HEK293T (cell line): ENCODE results near the gene KLHL4.
"Not testable (repeated sequence)": the region's sequence is repeated elsewhere in the genome, so short reads cannot be mapped to it uniquely, and the experiment has no call there.

ENCODE experiments used
- CTCF ChIA-PET: fragments of 350-600 bp; formaldehyde crosslinking; extraction: SDS; loops from one replicate; lab custom pipeline; 2021; ENCODE audit warnings: antibody characterized with exemption, inconsistent platforms; lab: Yijun Ruan, JAX
- POLR2A ChIA-PET: fragments of 350-600 bp; formaldehyde crosslinking; extraction: SDS; loops from one replicate; lab custom pipeline; 2020; ENCODE audit warnings: antibody characterized with exemption, inconsistent platforms; lab: Yijun Ruan, JAX
- DNase-seq: peaks from one replicate; pipeline ENCODE4 v3.0.0; 2012; ENCODE audit warnings: mixed read lengths; ENCODE audit errors: extremely low spot score
- ARNT ChIP-seq: fragments of 450-650 bp; IDR thresholded peaks from 2 replicates; pipeline ENCODE4 v1.6.1; 2017; ENCODE audit warnings: mild to moderate bottlenecking
- BHLHE40 ChIP-seq: fragments of 450-650 bp; IDR thresholded peaks from 2 replicates; pipeline ENCODE4 v1.6.1; 2016; ENCODE audit warnings: mild to moderate bottlenecking, moderate library complexity, borderline replicate concordance
- CTBP1 ChIP-seq: fragments of 450-650 bp; IDR thresholded peaks from 2 replicates; pipeline ENCODE4 v1.6.1; 2016; ENCODE audit warnings: borderline replicate concordance
- ELF4 ChIP-seq: fragments of 450-650 bp; IDR thresholded peaks from 2 replicates; pipeline ENCODE4 v1.6.1; 2017; ENCODE audit warnings: antibody characterized with exemption
- FOXA1 ChIP-seq: fragments of 450-650 bp; IDR thresholded peaks from 2 replicates; pipeline ENCODE4 v1.6.1; 2016; ENCODE audit warnings: mild to moderate bottlenecking
- FOXK2 ChIP-seq: fragments of 450-650 bp; IDR thresholded peaks from 2 replicates; pipeline ENCODE4 v1.6.1; 2016; ENCODE audit warnings: mild to moderate bottlenecking
- FOXM1 ChIP-seq: fragments of 450-650 bp; IDR thresholded peaks from 2 replicates; pipeline ENCODE4 v1.6.1; 2017; ENCODE audit warnings: mild to moderate bottlenecking, borderline replicate concordance
- HDGF ChIP-seq: fragments of 450-650 bp; IDR thresholded peaks from 2 replicates; pipeline ENCODE4 v1.6.1; 2017; ENCODE audit warnings: antibody characterized with exemption, borderline replicate concordance
- L3MBTL2 ChIP-seq: fragments of 450-650 bp; conservative IDR thresholded peaks from 2 replicates; pipeline ENCODE4 v1.6.1; 2016; ENCODE audit warnings: mild to moderate bottlenecking
- LEF1 ChIP-seq: fragments of 450-650 bp; IDR thresholded peaks from 2 replicates; pipeline ENCODE4 v1.6.1; 2017; ENCODE audit warnings: mild to moderate bottlenecking, borderline replicate concordance
- NFRKB ChIP-seq: fragments of 450-650 bp; IDR thresholded peaks from 2 replicates; pipeline ENCODE4 v1.6.1; 2016; ENCODE audit warnings: mild to moderate bottlenecking, moderate library complexity
- PKNOX1 ChIP-seq: fragments of 450-650 bp; IDR thresholded peaks from 2 replicates; pipeline ENCODE4 v1.6.1; 2016
- SP1 ChIP-seq: fragments of 450-650 bp; IDR thresholded peaks from 2 replicates; pipeline ENCODE4 v1.6.1; 2017
- SUZ12 ChIP-seq: fragments of 450-650 bp; IDR thresholded peaks from 2 replicates; pipeline ENCODE4 v1.6.1; 2016; ENCODE audit warnings: mild to moderate bottlenecking
- TARDBP ChIP-seq: fragments of 450-650 bp; IDR thresholded peaks from 2 replicates; pipeline ENCODE4 v1.6.1; 2016
- ZNF384 ChIP-seq: fragments of 450-650 bp; IDR thresholded peaks from 2 replicates; pipeline ENCODE4 v1.6.1; 2016

The KLHL4 gene

GRCh38 chrX:87616371-87616770 is 98.8 kb downstream of the KLHL4 start:
- CTCF ChIA-PET: no interaction called here
- POLR2A ChIA-PET: no interaction called here
- TF ChIP-seq PKNOX1: no peak
- no peak for DNase-seq

- POLR2A ChIA-PET: no interaction called here
- CTCF ChIA-PET: no interaction called here
- TF ChIP-seq SP1 (no peak), NFRKB (no peak), HDGF (no peak), SUZ12 (no peak), FOXM1 (no peak), FOXA1 (no peak), ARNT (no peak), ZNF384 (no peak), BHLHE40 (no peak), ELF4 (no peak), LEF1 (no peak), L3MBTL2 (no peak), TARDBP (no peak)
- DNase-seq: no peak
Measured at GRCh38 chrX:87621697-87622096, 104.1 kb downstream of the KLHL4 start.

DNA sequence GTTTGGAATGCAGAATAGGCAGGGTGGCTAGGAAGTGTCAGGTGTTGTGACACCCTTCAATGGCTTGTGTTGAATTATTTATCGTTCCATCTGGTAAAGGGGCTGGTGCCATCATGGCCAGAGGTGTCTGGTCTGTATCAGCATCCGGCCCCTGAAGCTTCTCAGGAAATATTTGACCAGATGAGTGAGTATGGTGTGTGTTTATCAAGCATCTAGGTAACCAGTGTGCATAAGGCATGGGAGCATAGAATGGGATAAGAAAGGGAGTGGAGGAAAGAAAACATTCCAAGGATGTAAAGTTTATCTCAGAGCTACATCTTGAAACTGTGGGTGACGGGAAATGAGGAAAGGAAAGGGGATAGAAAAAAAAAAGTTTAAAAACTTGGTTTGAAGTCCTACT is 109.4 kb downstream of the KLHL4 start:
- TF ChIP-seq HDGF (no peak), ARNT (no peak), NFRKB (no peak), FOXM1 (no peak), LEF1 (no peak), TARDBP (no peak), SP1 (no peak), PKNOX1 (no peak), ELF4 (no peak), L3MBTL2 (no peak), FOXK2 (no peak), CTBP1 (no peak), ZNF384 (no peak), FOXA1 (no peak)
- ChIA-PET POLR2A (no interaction called here), CTCF (no interaction called here)
- DNase-seq: no peak

GRCh38 chrX:87634361-87634760 is 116.8 kb downstream of the KLHL4 start:
- DNase-seq: no peak
- ChIA-PET CTCF (interaction anchor here (0.6 kb wide), 1 partner anchor 9 kb away, joined by 3 read pairs; no protein-coding TSS in a partner anchor), POLR2A (no interaction called here)
- TF ChIP-seq SP1: no peak
- no peak for TF ChIP-seq ARNT
- TF ChIP-seq SUZ12: no peak
- TF ChIP-seq FOXM1: no peak
- no peak for TF ChIP-seq HDGF
- no peak for TF ChIP-seq BHLHE40
- no peak for TF ChIP-seq TARDBP
- TF ChIP-seq FOXA1: no peak
- TF ChIP-seq ZNF384: no peak
- TF ChIP-seq NFRKB: no peak

DNA sequence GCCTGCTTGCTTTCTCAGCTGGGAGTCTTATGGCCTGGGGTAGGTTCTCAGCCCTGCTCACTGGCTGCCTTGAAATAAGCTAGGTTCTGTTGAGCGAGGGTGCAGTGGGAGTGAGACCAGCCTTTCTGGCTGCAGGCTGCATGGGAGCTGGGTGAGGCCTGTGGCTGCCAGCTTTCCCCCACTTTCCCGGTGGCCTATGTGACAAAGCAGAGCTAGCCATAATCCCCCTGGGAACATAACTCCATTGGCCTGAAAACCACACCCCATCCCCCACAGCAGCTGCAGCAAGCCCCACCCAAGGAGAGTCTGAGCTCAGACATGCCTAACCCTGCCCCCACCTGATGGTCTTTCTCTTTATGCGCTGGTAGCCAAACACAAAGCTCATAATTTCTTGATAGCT is 118.9 kb downstream of the KLHL4 start:
- no peak for DNase-seq
- CTCF ChIA-PET: no interaction called here
- TF ChIP-seq NFRKB (no peak), CTBP1 (no peak), ZNF384 (no peak), LEF1 (no peak), HDGF (no peak), FOXK2 (no peak), L3MBTL2 (no peak), FOXA1 (no peak), FOXM1 (no peak), PKNOX1 (no peak), SUZ12 (no peak), ARNT (no peak)
- POLR2A ChIA-PET: no interaction called here

DNA sequence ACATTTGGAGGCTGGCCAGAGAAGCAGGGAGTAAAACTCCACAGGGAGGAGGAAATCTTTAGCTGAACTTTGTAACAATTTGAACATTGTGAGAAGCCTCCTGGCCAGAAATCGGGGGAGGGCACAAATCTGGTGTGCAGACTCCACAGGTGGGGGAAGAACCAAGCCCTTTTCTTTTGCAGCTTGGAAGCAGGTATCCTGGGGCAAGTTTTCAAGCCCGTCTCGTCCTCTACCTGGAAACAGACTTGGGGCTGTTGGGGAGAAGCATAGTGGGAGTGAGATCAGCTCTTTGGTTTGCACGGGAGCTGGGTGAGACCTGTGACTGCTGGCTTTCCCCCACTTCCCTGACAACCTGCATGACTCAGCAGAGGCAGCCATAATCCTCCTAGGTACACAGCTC is 123.8 kb downstream of the KLHL4 start:
- DNase-seq: not testable (repeated sequence)

GRCh38 chrX:87661761-87662160 is 144.2 kb downstream of the KLHL4 start:
- DNase-seq: no peak
- no peak for TF ChIP-seq FOXM1
- ChIA-PET CTCF (no interaction called here), POLR2A (no interaction called here)

More for the DNA sequence above, 123.8 kb downstream of the KLHL4 start:
- POLR2A ChIA-PET, CTCF ChIA-PET: not testable (repeated sequence)
